GM19193 (cell line): Measurements from ENCODE around the gene HDGFL2.

Experiments
- POLR2A ChIP-seq: IDR thresholded peaks from 4 replicates; pipeline ENCODE4 v1.6.1; 2011; ENCODE audit not compliant: insufficient read depth, insufficient read length; ENCODE audit errors: extremely low read depth

HDGFL2 gene

DNA sequence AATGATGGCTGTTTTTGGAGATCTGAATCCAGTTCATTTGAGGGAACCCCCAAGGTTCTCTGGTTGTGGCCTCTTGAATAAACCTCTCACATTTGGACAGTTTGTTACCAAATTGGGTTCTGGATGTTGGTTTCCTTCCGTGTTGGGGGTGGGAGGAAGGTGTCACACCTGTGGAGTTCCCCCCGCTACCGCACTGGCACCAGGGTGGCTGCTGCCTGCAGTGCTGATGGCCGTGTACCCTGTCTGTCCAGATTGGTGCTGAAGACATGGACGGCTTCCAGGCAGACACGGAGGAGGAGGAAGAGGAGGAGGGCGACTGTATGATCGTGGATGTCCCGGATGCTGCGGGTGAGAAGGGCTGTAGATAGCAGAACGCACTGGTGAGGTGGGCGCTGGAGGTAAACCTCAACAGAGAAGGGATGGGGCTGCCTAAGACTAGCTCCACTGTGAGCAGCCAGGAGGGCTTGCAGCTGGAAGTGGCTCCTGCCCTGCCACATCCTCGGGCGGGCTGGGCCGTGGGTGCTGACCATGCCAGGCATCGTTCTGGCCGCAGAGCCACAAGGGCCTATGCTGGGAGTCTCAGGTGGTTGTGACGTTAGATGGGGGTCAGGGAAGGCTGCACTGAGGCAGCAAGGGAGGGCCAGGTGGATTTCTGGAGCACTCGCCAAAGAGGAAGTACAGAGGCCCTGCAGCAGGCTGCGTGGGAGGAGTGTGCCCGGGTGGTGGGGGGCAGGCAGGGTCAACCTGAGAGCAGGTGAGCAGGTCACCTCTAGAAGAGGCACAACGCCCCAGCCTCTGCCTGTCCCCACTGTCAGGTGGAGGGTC, 29.9 kb upstream of the HDGFL2 start:
- TF ChIP-seq POLR2A, result peak; percentile 14

DNA sequence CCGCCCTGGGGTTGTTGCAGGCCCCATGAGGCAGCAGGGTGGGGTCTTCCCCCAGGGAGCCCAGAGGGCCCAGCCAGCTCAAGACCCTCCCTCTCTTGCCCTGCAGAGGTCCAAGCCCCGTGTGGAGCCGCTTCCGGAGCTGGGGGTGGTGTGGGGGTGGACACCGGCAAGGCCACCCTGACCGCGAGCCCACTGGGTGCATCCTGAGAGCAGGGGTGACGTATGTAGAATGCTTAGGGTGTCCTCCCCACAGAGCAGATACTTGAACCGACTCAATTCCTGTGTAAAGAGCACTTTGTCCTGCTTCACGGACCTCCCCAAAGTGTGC, 29.3 kb upstream of the HDGFL2 start:
- no peak for TF ChIP-seq POLR2A

DNA sequence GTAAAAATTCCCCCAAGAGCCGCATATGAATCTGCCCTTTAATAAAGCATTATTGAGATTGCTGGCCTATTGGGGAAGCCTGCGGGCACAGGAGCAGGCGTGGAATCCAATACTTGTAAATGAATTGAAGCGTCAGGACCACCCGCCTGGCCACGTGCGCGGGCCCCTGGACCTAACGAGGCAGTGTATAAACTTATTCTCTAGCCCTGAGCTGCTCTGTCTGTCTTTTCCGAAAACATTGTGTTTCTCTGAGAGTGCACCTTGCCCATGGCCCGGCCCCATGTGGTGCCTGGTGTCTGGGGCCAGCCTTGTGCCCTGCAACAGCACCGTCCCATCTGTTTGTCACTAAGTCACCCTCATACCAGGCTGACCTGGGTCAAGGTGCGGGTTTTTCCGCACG, 28.9 kb upstream of the HDGFL2 start:
- no peak for TF ChIP-seq POLR2A

DNA sequence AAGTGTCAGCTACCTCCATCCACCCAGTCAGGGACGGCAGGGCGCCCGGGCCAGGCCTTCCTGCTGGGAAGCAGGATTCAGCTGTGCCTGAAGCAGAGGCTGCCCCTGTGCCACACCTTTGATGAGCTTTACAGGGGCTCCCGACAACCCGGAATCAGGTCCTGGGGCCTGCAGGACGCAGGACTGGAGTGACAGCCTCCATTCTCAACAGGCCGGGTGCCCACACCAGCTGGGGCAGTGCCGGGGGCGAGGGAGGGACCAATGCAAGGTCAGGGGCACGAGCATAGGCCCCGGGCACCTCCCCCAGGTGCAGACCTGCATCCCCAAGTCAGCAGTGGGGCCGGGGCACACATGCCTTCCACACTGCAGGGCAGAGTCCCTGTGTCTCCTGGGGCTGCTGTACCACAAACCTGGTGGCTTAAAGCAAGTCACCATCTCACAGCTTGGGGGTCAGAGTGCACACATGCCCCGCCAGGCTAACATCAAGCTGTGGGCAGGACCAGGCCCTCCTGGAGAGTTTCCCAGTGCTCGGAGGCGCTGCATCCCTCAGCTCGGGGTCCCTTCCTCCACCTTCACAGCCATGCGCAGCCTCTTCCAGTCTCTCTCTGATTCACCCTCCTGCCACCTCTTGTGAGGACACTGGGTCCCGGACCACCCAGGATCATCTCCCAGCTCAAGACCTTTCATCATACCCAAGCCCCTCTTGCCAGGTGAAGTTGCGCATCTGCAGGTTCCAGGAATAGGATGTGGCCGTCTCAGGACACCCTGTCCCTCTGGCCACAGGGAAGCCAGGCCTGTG, 27.9 kb upstream of the HDGFL2 start:
- peak; percentile 17 for TF ChIP-seq POLR2A

DNA sequence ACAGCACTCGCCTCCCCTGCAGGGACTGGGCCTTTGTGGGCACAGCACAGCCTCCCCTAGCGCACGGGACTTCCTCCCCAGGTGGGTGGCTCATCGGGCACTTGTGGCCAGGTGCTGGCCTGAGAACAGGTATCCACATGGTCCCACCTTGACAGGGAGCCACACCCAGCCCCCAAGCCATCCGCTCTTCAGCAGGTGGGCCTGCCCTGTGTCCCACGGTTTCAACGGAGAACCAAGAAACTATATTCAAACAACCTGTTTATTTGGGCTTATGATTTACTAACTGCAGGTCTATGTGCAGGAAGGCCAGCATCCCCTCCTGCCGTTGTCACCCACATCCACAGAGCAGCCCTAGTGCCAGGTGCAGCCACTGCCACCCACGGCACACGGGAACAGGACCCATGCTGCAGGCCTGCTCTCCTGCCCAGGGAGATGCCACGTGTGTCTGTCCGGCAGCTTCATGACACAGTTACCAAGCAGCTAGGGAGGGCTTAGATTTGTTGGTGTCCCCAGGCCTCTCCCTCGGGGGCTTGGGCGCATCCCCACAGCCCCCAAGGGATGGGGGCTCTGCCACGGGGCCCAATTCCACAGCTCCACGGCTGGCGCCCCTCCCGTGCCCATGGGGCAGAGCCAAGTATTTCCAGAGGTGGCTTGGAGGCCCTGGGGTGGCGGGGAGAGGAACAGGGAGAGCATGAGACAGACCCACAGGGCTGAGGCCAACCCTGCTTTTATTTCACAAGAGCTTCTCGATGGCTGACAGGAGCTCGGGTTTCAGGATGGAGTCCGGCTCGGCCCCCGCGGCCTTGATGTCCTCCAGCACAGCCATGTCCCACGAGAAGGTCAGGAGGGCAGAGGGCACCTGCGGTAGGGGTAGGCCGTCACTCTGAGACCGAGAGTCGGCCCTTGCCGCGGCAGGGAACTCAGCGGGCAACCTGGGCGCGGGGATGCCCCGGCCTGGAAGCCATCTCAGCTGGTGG, 27.0 kb upstream of the HDGFL2 start:
- no peak for TF ChIP-seq POLR2A

DNA sequence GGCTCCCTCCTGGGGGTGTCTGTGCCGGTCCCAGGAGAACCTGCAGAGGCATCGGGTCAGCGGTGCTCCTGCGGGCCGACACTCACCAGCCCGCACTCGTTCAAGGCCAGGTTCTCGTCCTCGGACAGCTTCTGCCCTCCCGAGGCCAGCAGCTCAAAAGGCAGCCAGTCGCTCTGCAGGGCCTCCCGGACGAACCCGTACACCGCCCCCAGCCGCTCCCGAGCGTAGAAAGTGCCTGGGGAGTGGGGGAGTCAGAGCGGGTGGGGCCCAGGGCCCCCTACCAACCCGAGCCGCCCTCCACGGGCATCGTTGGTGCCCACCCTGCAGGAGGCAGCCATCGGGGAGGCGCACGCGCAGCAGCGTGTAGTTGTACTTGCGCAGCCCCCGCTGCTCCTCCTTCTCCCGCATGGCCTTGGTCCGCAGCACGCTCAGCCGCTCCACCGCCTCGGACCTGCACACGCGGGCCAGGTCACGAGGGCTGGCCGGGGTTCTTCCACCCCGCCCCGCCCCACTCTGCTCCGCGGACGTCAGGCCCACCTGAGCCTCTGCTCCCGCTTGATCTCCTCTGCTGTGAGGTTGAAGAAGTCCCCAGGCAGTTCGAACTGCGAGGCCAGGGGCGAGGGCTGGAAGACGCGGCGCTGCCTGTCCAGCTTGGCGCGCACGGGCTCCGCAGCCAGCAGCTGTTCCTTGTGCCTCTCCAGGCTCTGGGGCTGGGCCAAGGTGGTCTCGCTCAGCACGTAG, 26.0 kb upstream of the HDGFL2 start:
- no peak for TF ChIP-seq POLR2A

DNA sequence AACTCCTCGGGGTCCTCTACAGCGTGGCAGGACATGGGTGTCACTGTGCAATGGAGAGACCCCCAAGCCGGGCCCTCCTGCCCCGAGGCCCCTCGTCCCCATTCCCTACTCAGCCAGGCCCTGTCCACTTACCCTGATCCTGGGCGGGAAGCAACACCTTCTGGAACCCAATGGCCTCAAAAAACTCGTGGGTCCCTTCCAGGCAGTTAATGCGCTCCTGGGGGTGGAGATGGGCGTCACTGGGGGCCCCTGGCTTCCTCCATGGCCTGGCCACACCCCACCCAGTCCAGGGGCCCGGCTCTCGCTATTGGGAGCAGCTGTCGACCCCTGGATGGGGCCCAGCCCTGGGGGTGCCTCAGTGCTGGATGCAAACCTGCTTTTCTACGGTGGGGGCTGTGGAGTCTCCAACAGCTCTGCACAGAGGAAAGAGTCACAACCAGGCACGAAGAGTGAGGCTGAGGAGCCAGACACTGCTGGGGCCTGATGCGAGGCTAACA, 25.3 kb upstream of the HDGFL2 start:
- no peak for TF ChIP-seq POLR2A

DNA sequence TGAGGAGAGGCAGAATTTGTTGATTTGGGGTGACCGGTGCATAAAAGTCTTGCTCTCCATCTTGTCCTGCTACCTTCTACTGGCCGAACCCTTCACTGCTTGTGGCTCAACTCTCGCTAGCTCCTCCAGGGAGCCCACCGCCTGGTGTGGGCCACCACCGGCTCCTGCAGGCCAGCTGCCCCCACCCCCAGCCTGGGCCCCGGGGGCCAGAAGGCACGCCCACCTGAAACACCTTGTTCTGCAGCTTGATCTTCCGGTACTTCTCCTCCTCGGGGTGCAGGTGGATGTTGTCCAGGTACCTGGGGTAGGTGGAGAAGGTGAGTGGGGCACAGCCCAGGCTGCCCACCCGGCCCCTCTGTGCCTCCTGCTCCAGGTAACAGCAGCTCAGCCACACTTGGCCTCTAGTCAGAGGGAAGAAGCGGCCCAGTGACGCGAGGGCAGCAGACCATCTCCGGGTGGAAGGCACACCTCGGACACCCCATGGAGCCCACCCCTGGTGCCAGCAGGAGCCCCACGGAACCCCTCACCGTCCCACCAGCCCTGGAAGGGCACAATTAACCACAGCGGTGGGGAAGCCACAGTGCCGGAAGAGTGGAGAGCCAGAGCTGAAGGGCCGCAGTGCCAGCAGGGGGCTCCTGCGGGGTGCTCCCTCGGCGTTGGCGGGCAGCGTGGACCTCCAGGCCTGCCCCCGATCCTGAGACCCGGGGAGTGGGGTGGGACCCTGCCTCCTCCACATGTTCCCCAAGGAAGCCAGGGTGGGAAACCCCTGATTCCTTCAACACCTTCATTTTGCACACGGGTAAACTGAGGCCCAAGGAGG, 24.6 kb upstream of the HDGFL2 start:
- TF ChIP-seq POLR2A, result no peak

DNA sequence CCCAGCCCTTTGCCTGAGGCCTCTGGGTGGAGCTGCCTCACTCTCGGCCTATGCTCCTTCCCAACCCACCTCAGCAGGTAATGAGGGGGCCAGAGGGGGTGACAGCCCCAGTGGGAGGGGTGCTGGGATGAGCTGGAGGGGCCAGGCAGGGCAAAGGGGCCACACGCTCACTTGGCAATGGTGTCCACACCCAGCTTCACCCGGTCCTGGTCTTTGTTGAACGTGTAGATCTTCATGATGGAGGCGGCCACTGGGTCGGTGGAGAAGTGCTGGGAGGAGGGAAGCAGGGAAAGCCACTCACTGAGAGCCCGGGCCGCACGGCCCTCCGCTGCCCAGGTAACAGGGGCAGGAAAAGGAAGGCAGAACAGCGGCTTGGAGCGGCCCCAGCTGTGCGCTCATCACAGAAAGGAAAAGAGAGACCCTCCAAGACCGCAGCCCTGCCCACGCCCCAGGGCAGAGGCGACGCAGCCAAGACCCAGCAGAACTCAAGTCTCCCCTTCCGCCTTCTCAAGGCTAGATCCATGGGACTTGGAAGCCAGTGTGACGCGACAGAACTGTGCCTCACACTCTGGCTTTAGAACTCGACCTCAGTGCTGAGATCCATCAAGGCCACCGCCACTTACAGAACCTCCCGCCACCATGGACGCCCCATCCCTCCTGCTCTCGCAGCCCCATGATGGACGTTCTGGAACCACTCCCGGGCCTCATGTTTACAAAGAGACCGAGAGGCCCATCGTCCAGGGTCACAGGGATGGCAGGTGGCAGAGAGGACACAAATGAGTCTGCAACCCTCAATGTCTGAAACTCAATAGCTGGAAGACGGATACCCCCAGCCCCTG, 23.7 kb upstream of the HDGFL2 start:
- no peak for TF ChIP-seq POLR2A

DNA sequence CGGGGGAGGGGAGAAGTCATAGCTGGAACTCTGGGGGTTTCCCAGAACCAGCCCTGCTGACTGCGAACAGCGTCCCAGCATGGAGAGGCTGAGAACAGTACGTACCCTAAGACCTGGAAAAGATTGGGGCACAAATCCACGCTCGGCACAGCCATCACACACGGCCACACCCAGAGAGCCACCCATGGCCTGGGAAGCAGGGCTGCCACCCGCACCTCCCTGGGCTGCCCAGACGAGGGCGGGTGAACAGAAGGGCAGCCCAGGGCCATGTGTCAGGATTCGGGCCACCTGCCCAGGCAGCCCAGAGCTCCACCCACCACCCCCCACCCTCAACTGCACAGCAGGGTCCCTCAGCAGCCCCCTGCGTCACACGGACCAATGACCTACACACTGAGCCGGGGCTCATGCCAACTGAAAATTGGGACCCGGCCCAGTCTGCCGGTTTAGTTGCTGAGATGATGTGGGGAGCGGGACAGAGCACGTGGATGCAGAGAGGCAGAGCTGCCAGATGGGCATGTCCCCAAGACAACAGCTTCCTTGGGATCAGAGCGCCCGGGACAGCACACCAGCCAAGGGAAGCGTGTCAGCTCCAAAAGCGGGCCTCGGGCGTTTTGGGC, 23.0 kb upstream of the HDGFL2 start:
- TF ChIP-seq POLR2A, result no peak

DNA sequence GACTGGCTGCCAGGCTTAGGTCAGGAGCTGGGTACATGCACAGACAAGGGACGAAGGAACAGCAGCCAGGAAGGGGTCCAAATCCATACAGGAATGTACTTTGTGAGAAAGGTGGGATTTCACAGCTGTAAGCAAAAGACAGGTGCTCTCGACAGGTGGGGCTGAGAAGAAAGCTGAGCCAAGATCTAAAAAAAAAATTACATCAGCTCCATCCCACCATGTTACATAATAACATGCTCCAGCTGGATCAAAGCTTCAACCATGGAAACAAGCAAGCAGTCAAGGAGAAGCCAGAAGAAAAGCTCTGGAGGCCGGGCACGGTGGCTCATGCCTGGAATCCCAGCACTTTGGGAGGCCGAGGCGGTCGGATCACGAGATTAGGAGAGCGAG, 22.5 kb upstream of the HDGFL2 start:
- no peak for TF ChIP-seq POLR2A
